BJ (cell line): ENCODE measurements around the gene BCKDHB. TPM values are rescaled to one million over a fixed set of nuclear protein-coding genes. Genes with fewer than 3 reads are reported as not detected.

ENCODE experiments used
- CTCF ChIA-PET: fragments of 350-600 bp; formaldehyde crosslinking; extraction: SDS; loops from one replicate; lab custom pipeline; 2021; ENCODE audit warnings: antibody characterized with exemption, inconsistent platforms; lab: Yijun Ruan, JAX
- POLR2A ChIA-PET: fragments of 300-600 bp; sonication (Branson Sonifier 250); formaldehyde crosslinking; extraction: SDS; loops from one replicate; lab custom pipeline; 2021; ENCODE audit warnings: antibody characterized with exemption; lab: Charles Lee
- DNase-seq: peaks from one replicate; pipeline ENCODE4 v3.0.0-alpha.2; 2011; ENCODE audit warnings: low read depth
- H3K27me3 ChIP-seq: 2 replicates; pipeline ENCODE4 v1.6.0; 2011; ENCODE audit warnings: low read length; ENCODE audit not compliant: control insufficient read depth, insufficient read depth
- H3K36me3 ChIP-seq: 2 replicates; pipeline ENCODE4 v1.5.1; 2011; ENCODE audit warnings: low read length; ENCODE audit not compliant: control insufficient read depth, insufficient read depth
- H3K4me3 ChIP-seq: 2 replicates; pipeline ENCODE4 v1.5.1; 2011; ENCODE audit warnings: low read depth, mild to moderate bottlenecking, control low read depth, low read length
- polyA plus RNA-seq: library from polyadenylated mRNA; depleted of rRNA; stranded (reverse); fragments of >200 nt; gene quantifications from 2 replicates; pipeline ENCODE4 v1.2.3, GENCODE V29; 2011
- TF ChIP-seq, protein P1 (sequence below): IDR thresholded peaks from 2 replicates; pipeline ENCODE4 v1.5.1; 2011; ENCODE audit warnings: low read depth, mild to moderate bottlenecking, control low read depth, inconsistent platforms, low read length, moderate library complexity; ENCODE audit not compliant: insufficient read depth

The BCKDHB gene
- polyA plus RNA-seq, 1 experiment: 8.0 TPM

DNA sequence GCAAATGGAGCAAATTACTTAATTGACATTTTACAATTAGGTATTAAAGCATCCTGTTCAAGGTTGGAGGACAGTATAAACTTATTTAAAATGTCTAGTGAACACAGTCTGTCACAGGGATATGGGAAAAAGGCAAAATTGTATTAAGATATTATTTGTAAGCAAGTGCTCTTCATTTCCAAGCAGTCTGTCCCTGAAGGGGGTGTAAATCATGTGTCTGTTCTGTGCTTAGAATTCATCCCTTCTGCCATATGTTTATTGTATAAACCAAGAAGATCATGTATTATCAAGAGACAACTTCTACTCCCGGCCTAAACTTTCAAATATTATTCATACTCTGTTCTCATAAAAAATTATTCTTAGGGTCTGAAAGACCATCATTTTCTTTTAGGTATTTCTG is 144.8 kb downstream of the BCKDHB start:
- ChIA-PET POLR2A (no interaction called here), CTCF (interaction anchor here (0.8 kb wide), 1 partner anchor 11 kb away, joined by 4 read pairs; no protein-coding TSS in a partner anchor)
- TF ChIP-seq, protein P1, sequence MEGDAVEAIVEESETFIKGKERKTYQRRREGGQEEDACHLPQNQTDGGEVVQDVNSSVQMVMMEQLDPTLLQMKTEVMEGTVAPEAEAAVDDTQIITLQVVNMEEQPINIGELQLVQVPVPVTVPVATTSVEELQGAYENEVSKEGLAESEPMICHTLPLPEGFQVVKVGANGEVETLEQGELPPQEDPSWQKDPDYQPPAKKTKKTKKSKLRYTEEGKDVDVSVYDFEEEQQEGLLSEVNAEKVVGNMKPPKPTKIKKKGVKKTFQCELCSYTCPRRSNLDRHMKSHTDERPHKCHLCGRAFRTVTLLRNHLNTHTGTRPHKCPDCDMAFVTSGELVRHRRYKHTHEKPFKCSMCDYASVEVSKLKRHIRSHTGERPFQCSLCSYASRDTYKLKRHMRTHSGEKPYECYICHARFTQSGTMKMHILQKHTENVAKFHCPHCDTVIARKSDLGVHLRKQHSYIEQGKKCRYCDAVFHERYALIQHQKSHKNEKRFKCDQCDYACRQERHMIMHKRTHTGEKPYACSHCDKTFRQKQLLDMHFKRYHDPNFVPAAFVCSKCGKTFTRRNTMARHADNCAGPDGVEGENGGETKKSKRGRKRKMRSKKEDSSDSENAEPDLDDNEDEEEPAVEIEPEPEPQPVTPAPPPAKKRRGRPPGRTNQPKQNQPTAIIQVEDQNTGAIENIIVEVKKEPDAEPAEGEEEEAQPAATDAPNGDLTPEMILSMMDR: no peak
- Histone ChIP-seq H3K36me3 (no peaks in the 10 kb centered on the region; the same call in 1 of the 2 replicates), H3K27me3 (no peaks in the 10 kb centered on the region), H3K4me3 (no peak overlapping the region)
- DNase-seq: no peak

DNA sequence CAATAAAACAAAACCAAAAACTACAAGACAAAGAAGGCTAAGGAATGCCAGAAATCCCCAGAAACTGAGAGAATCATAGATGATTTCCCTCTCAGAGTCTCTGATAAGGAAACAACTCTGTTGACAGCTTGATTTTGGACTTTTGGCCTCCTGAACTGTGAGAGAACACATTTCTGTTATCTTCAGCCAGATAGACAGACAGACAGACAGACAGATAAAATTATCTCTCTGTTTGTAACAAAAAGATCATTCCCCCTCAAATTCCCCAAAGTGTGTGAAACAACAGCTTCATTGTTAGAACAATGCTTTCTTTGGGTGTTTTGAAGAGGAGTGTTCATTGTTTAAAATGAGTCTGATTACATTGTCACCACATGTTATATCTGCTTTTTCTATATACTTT is 148.2 kb downstream of the BCKDHB start:
- Histone ChIP-seq H3K27me3 (no peaks in the 10 kb centered on the region), H3K36me3 (no peaks in the 10 kb centered on the region), H3K4me3 (no peak overlapping the region)
- POLR2A ChIA-PET: no interaction called here
- TF ChIP-seq, protein P1: no peak
- CTCF ChIA-PET: no interaction called here
- DNase-seq: no peak

DNA sequence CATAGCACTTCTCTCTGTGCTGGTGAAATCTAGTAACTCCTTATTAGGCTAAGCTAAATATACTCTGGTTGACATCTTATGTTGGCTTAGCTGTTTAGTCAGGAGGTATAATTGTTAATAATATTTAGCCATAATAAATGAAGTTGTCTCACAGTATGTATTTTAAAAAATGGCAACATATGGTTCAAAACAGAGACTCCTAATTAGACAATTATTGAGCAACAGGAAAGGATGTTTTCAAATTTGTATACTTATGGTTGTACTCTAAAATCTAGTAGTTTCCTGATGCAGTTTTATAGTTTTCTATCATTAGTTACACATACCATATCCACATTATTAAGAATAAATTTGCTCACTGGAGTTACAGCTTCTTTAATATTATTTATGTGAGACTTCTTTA is 150.2 kb downstream of the BCKDHB start:
- no peak overlapping the region for H3K4me3 ChIP-seq
- POLR2A ChIA-PET: no interaction called here
- no peaks in the 10 kb centered on the region for H3K27me3 ChIP-seq
- TF ChIP-seq, protein P1: no peak
- no peak for DNase-seq
- H3K36me3 ChIP-seq: no peaks in the 10 kb centered on the region
- CTCF ChIA-PET: interaction anchor here (0.7 kb wide), 1 partner anchor 9 kb away, joined by 3 read pairs; no protein-coding TSS in a partner anchor

DNA sequence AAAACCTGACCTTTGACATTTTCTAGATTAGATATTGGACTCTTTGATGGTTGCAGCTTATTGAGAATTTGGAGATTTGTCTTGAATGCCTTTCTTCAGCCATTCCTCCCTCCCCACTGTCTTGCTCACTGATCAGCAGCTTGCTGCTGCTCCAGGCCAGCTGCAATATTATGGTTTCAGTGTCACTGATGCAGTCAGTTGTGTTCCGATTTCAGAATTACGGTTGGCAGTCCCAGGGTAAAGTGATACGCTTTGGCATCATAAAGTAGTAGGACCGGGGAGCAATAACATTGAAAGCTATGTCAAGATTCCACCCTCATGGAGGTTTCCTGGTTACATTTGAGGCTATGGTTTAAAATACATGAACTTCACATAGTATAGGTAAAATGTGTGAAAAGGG is 152.6 kb downstream of the BCKDHB start:
- Histone ChIP-seq H3K27me3 (no peaks in the 10 kb centered on the region), H3K36me3 (no peaks in the 10 kb centered on the region), H3K4me3 (no peak overlapping the region)
- ChIA-PET POLR2A (no interaction called here), CTCF (interaction anchor here (1.1 kb wide), 1 partner anchor 347 kb away, joined by 3 read pairs; no protein-coding TSS in a partner anchor)
- no peak for DNase-seq
- TF ChIP-seq, protein P1: no peak

DNA sequence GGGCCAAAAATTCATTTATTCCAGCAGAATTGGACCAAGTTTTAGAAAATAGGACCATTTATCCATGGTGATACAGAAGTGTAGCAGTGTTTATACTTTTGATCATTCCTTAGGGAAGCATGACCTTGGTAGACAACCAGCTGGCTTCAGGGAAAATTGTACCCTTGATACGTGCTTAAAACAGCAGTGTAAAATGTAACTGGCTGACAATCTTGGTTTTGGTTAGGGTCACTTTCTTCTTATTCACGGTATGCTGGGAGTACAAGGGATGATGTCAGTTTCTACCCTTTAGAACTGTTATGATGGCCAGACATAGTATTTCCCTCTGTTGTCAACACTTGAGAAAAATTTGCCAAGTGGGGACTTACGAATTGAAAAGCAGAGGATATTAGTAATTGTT is 157.1 kb downstream of the BCKDHB start:
- CTCF ChIA-PET: no interaction called here

More for the DNA sequence above, 157.1 kb downstream of the BCKDHB start:
- Histone ChIP-seq H3K4me3 (no peak overlapping the region), H3K27me3 (no peaks in the 10 kb centered on the region), H3K36me3 (no peaks in the 10 kb centered on the region)
- TF ChIP-seq, protein P1: no peak
- no peak for DNase-seq
- POLR2A ChIA-PET: no interaction called here
